HG03103 (cell line): ENCODE measurements around the gene EFCAB6.

Experiments used
- ATAC-seq: cut with Tn5 transposase; IDR thresholded peaks from one replicate; pipeline ENCODE4 v1.9.1; 2021; ENCODE audit warnings: low read depth; ENCODE audit not compliant: unreplicated experiment

EFCAB6 gene

DNA sequence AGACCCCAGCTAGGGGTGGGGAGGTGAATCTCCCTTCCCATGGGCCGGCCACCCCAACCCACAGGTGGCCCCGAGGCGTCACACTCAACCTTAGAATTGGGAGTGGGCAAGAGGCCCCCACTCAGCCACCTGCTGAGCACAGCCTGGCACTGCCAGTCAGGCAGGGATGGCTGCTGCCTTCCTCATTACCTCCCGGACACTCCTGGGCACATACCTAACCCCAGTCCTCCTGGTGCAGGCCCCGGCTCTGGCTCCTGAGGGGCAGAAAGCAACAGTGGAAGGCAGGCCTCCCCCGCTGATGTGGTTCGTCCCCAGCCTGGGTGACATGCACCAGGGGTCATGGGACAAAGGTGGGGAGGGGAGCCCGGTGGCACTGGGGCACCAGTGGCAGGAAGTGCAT lies 296.7 kb downstream of the EFCAB6 start:
- ATAC-seq: no peak

DNA sequence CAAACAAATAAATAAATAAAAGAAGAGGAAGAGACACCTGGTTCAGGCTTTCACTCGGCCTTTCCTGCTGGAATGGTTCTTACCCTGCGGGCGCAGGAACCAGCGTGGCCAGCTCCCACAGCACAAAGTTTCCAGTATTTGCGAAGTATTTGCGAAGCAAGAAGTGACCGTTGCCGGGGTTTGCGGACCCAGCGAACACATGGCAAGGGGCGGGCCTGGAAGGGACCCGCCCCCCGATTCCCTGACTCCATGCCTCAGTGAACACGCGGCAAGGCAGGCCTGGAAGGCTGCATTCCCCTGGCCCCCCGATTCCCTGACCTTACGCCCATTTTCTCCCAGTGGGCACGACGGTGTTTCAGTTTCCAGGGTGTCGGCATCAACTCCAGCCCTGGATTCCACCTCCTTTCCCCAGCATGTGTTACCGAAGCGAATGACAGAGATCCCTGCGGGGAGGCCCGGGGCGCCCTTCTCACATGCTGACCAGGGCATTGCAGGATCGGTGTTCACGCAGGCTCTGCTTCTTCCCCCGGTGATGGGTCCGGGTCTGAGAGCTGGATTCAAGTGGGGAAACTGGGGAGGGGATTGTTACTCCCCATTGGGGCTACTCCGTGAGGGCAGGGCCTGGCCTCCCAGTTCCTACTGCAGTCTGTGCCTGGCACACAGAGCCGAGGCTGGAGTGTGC lies 297.5 kb downstream of the EFCAB6 start:
- no peak for ATAC-seq

DNA sequence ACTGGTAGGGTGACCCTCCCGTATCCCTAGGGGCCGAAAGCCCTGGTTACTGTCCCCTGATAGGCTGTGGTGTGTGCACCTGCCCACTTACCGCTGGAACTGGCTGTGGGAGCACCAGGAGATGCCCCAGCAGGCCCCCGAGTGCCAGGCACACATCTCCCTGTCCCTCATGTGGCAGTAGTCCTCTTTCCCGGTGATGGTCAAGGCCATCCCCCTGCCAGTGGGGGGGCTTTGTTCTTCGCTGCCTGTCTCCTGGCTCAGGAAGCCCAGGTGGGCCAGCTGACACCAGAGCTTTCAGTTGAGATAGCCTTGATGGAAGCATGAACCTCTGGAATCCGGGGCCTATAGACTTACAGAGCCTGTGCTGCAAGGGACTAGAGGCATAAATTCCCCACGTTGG lies 299.8 kb downstream of the EFCAB6 start:
- ATAC-seq: no peak

DNA sequence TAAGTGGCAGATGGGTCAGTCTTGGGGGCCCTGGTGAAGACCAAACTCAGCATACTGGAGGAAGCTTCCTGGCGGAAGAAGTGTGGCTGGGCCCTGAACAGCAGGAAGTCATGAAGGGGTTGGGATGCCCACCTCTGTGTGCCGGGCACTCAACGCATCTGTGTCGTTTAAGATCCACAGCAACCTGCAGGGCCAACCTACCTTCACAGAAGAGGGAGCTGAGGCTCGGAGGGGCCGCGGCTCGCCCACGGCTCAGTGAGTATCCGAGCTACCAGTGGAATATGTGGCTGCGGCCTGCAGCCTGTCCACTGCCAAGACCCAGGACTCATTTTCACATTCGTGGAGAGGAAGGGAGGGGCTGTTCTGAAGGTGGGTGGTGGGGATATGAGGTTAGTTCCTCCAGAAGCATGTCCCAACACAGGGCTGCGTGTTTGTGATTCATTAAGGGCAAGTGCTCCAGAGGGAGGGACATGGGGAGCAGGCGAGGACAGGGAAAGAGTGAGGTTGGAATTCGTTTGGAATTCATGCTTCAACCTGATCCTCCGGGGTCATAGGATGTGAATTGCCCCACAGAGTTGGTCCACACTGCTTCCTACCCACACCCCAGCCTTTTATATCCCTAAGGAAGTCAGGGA lies 300.7 kb downstream of the EFCAB6 start:
- no peak for ATAC-seq

DNA sequence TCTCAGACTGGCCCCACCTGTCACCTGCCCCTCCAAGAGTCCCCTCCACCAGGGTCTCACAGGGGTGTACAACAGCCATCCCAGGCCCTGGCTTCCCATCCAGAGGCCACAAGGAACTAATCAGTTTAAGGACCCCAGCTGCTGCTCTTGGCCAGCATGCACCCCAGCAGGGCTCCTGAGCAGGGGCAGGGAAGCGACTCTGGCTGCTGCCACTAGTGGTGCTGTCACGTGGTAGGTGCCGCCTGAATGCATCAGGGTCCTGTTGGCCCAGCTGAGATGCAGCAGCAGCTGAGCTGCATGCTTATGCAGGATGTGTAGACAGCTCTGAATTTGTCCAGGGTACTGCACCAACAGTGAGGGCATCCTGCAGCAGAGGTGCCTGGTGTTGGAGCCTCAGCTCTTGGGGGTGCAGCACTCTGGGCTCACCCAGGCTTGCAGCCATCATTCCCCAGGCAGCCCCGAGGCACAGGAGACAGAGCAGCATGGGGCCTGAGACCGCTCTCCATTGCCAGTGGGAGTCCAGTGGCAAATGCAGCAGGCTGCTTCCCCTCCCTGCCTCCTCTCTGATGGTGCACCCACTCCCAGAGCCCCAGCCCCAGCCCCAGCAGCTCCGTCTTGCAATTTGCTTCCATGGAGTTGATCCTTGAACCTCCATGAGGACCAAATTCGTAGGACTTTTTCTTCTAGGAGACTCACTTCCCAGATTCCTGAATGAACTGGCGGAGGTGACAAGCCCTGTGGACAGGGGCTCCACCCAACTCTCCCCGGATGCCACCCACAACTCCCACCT lies 301.6 kb downstream of the EFCAB6 start:
- ATAC-seq: no peak

DNA sequence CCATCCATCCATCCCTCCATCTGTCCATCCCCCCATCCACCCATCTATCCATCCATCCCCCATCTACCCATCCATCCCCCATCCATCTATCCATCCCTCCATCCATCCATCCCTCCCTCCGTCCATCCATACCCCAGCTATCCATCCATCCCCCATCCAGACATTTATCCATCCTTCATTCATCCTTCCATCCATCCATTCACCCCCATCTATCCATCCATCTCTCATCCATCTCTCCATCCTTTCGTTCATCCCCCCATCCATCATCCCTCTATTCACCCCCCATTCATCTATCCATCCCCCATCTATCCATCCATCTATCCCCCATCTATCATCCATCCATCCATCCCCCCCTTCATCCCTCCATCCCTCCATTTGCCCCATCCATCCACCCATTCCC lies 302.8 kb downstream of the EFCAB6 start:
- no peak for ATAC-seq

DNA sequence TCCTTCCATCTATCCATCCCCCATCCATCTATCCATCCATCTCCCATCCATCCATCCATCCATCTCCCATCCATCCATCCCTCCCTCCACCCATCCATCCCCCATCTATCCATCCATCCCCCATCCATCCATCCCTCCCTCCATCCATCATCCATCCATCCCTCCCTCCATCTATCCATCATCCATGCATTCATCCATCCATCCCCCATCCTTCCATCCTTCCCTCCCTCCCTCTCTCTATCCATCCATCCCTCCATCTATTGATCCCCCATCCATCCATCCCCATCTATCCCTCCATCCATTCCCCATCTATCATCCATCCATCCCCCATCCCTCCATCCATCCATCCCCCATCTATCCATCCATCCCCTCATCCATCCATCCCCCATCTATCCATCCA lies 303.6 kb downstream of the EFCAB6 start:
- ATAC-seq: no peak

DNA sequence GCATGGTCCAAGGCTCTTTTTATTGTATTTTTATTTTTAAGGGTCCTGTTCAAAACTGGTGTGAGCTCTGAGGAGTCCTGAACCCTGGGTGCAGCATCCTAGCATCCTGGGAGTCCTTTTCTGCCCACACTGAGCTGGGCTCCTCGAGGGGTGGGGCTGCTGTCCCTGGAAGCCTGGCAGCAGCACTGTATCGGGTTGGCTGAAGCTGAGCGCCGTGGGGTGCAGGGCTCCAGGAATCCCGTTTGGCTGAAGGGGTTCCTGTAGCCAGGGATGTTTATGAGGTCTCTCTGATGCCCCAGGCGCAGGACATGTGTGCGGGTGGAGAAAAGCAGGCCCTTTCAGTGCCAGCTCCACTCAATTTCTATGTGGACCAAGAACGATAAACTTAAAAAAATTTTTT lies 304.9 kb downstream of the EFCAB6 start:
- no peak for ATAC-seq

DNA sequence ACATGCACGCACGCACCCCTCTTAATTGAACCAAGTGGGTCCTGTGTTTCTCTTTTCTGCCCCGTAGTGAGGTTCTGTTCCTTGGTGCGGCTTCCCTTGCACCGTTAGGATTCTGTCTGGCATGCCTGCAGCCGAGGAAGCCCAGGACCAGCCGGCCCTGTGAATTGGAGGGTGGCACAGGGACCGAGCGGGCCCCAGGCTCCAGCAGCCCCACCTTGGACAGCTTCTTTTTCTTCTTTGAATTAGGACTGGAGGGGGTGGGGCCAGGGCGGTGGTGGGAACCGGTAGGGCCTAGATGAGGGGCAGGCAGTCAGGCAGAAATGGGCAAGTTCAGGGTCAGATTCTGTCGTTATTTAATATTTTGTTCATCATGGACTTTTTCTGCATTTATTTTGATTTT lies 305.6 kb downstream of the EFCAB6 start:
- ATAC-seq: no peak

DNA sequence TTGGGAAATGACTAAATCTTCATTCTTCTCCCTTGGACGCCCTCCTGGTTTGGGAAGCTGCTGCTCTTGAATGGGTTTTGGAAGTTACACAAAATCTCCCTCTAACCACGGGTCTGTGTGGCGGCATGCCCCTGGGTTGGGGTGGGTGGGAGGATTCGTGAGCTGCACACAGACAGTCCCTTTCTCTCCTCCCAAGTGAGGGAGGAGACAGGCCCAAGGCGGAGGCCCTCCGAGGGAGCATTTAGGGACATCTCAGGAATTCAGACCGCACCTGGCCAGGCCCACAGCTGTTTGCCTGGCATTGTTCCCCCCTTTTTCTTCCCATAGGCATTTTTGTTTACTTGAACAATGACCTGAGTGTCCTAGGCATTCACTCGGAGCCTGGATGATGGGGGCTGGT lies 306.2 kb downstream of the EFCAB6 start:
- no peak for ATAC-seq

DNA sequence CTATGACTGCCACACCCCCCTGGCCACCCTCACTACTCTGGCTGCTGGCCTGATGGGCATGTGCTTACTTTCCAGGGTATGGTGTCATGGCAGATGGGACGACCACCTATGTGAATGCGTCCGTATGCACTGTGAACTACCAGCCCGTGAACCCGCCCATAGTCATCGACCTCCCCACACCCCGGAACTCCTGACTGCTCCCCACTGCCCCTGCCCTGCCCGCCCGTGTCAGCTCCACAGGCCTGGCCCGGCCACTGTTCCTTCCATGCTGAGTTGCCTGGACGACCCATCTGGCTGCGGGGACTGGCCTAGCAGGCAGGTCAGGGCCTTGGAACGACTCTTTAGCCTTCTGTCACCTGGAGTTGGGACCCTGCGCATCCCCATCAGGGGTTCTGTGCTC lies 306.7 kb downstream of the EFCAB6 start:
- no peak for ATAC-seq

DNA sequence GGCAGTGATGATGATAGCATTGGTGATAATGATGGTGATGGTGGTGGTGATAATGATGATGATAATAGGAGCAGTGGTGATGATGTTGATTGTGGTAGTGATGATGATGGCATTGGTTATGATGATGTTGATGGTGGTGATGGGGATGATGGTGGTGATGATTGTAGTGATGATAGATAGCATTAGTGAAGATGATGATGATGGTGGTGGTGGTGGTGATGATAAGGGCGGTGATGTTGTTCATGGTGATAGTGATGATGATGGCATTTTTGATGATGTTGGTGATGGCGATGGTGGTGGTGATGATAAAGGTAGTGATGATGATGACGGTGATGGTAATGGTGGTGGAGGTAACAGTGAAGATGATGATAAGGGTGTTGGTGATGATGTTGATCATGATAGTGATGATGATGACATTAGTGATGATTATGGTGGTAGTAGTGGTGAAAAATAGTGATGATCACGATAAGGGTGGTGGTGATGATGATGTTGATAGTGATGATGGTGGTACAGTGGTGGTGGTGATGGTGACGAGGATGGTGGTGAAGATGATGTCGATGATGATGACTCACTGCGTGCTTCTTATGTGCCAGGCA lies 307.3 kb downstream of the EFCAB6 start:
- no peak for ATAC-seq

DNA sequence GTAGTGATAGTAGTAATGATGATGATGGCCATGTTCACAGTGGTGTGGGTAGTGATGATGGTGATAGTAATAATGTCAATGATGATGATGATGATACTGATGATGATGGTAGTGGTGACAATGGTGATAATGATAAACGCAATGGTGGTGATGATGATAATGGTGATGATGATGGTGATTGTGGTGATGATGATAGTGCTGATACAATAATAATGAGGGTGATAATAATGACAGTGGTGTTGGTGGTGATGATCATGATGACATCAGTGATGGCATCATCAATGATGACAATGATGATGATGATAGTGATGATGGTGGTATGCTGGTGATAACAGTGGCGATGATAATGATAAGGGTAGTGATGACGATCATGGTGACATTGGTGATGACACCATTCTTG lies 308.0 kb downstream of the EFCAB6 start:
- ATAC-seq: no peak

DNA sequence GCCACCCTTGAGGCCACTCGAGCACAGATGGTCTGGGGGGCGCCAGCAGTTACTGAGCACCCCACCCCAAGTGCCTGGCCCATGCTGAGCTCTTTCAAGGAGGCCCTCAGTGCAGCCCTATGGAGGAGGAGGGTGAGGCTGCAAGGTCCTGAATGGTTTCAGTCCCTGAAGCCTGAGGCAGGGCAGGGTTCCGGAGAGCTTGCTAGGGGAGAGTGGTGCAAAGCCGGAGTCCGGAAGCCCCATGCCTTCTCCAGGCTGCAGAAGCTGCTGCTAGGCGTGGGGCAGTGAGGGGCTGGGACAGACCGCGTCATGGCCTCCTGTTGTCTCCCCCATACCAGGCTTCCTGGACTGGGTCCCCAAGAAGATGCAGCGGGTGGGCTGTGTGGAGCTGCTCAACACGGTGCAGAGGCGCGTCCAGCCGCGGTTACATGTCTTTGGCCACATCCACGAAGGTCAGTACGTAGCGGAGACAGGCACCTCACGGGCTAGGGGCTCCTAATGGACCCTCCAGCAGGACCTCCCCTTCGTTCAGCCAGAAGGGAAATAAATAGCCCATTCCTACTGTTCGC lies 309.7 kb downstream of the EFCAB6 start:
- ATAC-seq: no peak

DNA sequence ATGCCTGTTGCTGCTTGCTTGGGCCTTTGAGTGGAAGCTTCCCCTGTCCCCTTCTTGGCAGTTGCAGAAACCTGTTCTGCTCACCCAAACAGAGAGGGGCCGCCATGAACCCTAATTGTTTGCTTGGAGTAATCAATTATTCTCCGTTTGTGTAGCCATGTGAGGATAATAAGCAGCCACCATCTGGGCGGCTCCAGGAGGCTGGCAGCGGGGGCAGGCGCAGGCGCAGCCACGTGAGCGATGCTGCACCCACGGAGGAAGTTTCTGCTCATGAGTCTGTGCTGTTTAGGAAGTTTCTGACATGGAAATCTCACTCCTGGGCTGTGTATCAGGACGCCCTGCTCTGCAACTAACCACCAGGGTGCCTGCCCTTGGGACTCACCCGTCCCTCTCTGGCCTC lies 310.2 kb downstream of the EFCAB6 start:
- ATAC-seq: no peak

DNA sequence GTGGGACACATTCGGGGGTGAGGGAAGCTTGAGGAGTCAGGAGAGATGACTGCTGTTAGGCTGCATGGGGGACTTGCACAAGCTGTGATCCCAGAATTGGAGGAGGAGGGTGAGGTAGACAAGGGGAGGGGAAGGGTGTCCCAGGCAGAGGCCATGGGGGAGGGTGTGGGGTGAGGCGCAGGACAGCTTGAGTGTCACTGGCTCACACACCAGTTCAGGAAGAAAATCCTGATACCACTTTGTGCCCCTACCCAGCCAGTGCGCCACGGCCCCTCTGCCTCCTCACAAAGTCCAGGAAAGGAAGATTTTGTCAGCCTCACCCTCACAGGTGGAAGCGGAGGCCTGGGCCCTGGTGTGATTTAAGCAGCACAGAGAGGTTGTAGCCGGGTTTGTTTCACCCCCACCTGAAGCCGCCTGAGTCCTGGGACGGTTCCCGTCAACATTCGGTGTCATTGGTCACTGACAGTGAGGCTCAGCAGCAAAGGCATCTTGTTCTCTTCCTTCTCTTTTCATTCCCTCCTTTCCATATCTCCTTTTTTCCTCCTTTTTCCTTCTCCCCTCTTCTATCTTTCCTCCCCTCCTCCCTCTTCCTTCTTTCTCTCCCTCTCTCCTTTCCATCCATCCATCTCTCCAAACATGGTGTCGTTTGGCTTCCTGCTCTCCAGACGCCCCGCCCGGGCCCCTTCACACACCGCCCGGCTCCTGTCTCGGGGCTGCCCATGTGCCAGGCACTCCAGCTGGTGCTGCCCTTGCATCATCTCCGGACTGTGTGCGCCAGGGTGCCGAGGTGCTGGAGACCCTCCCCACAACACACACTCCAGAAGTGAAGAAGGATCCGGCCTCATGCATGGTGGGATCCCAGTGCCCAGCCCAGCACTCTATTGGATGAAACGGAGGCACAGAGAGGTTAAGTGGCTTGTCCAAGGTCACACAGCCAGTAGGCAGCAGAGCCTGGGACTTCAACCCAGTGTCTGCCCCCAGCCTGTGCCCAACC lies 311.0 kb downstream of the EFCAB6 start:
- ATAC-seq: no peak

DNA sequence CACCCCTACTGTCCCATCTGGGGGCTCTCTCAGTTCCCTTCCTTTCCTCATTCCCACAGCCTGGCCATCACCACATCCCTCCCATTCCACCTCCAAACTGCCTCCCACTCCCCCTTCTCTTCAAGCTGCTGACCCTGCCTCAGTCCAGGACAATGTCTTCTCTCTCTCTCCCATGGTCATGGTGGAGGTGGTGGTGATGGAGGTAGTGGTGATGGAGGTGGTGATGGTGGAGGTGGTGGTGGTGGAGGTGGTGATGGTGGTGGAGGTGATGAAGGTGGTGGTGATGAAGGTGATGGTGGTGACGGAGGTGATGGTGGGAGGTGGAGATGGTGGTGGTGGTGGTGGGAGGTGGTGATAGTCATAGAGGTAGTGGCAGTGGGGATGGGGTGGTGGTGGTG lies 313.2 kb downstream of the EFCAB6 start:
- no peak for ATAC-seq

DNA sequence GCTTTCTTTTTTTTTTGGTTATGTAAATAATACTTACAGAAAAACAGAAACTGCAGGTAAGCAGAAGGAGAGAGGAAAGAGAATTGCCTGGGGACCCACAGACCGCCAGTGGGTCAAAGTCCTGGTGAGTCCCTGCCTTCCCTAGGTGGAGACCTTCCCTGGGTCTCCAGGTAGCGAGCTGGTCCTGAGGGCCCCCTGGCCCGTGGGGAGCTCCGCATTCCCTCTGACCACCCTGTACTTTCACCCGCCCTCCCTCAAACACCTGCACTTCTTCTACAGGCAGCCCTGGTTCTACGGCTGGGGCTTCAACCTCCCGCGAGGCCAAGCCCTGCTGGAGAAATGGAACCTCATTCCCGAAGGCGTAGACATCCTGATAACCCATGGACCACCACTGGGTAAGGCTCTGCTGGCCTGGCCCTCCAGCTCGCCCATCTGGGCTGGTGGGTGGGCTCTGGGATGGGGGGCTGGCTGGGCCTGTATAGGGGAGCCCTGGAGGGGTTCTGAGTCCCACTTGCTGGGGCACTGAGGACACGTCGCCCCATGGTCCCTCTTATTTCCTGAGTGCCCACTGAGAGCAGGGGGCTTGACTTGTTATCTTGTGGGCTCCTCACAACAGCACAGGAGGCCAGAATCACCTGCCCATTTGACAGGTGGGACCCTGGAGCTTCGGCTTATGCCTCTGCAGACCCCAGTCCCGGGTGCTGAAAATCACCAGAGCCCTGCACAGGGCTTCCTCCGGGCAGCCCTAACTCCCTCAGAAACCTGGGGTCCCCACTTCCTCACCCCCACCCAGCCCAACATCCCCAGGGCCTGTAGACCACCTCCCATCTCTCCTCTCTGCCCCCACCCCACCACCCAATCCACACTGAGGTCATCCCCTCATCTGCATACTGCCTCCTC lies 313.9 kb downstream of the EFCAB6 start:
- no peak for ATAC-seq

DNA sequence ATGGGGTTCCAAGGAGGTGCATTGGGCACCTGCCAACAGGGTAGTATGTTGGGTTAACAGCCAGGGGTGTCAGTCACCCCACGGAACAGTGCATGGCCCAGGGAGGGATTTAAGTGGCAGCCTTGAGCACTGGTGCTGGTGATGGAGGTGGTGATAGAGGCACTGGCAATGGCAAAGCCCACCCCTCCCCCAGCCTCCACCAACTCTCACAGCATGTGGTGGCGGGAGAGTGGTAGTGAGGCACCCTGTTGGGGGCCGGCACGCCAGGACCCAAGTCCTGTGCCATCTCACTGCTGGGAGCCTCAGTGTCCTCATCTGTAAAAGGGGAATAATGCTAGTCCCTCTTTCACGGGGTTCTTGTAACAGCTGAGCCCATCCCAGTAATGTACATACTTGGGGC lies 318.8 kb downstream of the EFCAB6 start:
- ATAC-seq: no peak
